Astrocyte (in vitro differentiated cells and primary cell): ENCODE results near the gene URGCP.

ENCODE experiments used
- EZH2 ChIP-seq: IDR thresholded peaks from 2 replicates; pipeline ENCODE4 v1.6.1; 2012; ENCODE audit warnings: mild to moderate bottlenecking, low read length, inconsistent platforms; ENCODE audit not compliant: insufficient read depth
- TF ChIP-seq, protein P1 (sequence below): IDR thresholded peaks from 2 replicates; pipeline ENCODE4 v1.5.1; 2011; ENCODE audit warnings: low read depth, mild to moderate bottlenecking, inconsistent platforms, low read length, moderate library complexity; ENCODE audit not compliant: insufficient read depth

- TF ChIP-seq, protein P1, sequence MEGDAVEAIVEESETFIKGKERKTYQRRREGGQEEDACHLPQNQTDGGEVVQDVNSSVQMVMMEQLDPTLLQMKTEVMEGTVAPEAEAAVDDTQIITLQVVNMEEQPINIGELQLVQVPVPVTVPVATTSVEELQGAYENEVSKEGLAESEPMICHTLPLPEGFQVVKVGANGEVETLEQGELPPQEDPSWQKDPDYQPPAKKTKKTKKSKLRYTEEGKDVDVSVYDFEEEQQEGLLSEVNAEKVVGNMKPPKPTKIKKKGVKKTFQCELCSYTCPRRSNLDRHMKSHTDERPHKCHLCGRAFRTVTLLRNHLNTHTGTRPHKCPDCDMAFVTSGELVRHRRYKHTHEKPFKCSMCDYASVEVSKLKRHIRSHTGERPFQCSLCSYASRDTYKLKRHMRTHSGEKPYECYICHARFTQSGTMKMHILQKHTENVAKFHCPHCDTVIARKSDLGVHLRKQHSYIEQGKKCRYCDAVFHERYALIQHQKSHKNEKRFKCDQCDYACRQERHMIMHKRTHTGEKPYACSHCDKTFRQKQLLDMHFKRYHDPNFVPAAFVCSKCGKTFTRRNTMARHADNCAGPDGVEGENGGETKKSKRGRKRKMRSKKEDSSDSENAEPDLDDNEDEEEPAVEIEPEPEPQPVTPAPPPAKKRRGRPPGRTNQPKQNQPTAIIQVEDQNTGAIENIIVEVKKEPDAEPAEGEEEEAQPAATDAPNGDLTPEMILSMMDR: no peak
- no peak for TF ChIP-seq EZH2
Measured at GRCh38 chr7:43890468-43890867, 15.9 kb downstream of the URGCP start.
